SKM-1 (cell line): ENCODE results near the gene TM9SF4.

Source experiments
- DNase-seq: peaks from one replicate; lab custom pipeline; 2025; ENCODE audit not compliant: unreplicated experiment; lab: John Stamatoyannopoulos, UW

Gene TM9SF4, protein sequence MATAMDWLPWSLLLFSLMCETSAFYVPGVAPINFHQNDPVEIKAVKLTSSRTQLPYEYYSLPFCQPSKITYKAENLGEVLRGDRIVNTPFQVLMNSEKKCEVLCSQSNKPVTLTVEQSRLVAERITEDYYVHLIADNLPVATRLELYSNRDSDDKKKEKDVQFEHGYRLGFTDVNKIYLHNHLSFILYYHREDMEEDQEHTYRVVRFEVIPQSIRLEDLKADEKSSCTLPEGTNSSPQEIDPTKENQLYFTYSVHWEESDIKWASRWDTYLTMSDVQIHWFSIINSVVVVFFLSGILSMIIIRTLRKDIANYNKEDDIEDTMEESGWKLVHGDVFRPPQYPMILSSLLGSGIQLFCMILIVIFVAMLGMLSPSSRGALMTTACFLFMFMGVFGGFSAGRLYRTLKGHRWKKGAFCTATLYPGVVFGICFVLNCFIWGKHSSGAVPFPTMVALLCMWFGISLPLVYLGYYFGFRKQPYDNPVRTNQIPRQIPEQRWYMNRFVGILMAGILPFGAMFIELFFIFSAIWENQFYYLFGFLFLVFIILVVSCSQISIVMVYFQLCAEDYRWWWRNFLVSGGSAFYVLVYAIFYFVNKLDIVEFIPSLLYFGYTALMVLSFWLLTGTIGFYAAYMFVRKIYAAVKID

DNA sequence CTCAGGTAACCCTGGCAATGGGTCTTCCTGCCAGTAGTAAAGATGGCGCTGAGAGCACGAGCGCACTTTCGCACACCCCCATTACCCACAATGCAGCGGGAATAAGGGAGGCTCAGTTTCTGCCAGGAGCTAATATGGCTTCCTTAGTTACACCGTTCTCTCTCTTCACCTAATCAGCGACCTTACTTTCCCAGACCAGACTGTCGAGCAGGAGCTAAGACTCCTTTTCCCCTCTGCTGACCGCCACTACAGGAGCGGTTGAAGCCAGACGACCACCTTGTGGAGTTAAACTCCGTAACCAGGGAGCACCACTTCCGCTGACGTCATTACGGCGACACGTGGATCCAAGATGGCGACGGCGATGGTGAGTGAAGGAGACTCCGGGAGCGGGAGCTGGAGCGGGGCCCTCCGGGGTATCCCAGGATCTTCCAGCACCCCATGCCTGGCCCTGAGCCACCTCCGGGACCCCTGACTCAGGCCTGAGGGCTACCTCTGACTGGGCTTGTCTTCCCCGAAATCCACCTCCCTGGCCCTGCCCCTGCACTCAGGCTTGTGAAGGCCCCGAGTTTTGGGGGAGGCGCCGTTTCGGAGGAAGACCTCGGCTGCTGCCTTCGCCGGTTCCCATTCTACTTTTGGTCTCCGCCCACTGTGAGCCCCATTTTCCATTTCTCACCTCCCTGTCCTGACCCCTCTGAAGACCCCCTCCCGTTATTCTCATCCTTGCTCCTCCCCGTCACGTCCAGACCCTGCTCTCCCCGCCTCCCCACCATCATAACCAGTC, at the start of gene TM9SF4:
Gene TM9SF4 (plus strand): TSS at position 323 of the 781 bp plus-strand sequence. CDS start 27 bp downstream, at position 350.
- DNase-seq: peak; percentile 93

DNA sequence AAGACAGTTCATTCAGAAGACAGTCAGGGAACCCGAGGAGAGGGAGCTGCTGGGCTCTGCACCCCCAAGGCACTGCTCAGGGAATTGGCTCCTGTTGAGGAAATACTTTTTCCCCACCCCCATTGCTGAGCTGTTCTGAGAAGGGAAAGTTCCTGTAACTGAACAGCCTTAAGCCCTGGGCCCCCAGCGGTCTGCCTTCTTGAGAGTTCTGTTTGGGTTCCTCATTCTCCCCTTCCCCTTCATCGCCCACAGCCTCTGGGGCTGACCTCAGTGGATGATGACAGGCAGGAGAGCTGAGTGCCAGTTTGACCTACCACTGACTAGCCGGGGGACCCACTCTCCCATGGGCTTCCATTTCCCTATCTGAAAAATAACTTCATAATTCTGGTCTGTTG, 46.7 kb upstream of the TM9SF4 start:
- DNase-seq: peak; percentile 96

DNA sequence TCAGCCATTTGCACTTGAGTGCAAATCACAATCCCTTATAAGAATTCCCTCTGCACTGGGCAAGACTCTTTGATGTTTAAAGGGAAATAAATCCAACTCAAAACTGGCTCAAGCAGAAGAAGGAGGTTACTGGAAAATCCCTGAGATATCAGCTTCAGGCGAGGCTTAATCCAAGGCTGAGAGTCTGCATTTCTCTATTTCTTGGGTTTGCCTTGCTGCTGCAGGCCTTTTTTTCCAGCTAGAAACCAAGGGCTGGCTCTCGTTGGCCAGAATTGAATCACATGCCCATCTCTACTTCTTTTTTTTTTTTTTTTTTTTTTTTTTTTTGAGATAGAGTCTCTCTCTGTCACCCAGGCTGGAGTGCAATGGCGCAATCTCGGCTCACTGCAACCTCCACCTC, 45.8 kb upstream of the TM9SF4 start:
- DNase-seq: peak; percentile 45

GRCh38 chr20:32064667-32065066, 44.8 kb upstream of the TM9SF4 start:
- DNase-seq: no peak

GRCh38 chr20:32067234-32067821, 42.2 kb upstream of the TM9SF4 start:
- DNase-seq: peak; percentile 43

DNA sequence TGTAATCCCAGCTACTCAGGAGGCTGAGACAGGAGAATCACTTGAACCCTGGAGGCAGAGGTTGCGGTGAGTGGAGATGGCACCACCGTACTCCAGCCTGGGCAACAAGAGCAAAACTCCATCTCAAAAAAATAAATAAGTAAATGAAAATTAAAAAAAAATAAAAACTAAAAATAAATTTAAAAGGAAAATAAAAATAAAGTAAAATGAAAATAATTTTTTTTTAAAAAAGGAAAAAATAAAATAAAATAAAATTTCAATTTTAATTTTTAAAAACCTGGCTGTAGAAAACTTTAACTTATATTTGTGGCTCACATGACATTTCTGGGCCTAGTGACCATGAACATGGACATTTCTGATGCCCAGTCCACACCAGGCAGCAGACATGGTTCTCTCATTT, 41.3 kb upstream of the TM9SF4 start:
- DNase-seq: no peak

- no peak for DNase-seq
Measured at GRCh38 chr20:32069711-32070110, 39.8 kb upstream of the TM9SF4 start.

DNA sequence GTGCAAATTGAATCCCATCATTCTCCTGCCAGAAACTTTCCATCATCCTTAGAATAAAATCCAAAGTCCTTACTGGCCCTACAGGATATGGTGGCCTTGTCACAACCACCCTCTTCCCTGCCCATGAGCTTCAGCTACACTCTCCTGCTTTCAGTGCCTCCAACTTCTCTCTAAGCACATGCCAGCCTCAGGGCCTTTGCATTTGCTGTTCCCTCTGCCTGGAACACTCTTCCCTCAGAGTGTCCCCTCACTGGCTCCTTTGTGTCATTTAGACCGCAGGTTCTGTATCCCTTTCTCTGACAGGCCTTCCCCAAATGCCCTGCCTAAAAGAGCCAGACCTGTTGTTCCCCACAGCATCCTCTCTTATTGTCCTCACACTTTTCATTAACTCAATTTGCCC, 39.2 kb upstream of the TM9SF4 start:
- no peak for DNase-seq

DNA sequence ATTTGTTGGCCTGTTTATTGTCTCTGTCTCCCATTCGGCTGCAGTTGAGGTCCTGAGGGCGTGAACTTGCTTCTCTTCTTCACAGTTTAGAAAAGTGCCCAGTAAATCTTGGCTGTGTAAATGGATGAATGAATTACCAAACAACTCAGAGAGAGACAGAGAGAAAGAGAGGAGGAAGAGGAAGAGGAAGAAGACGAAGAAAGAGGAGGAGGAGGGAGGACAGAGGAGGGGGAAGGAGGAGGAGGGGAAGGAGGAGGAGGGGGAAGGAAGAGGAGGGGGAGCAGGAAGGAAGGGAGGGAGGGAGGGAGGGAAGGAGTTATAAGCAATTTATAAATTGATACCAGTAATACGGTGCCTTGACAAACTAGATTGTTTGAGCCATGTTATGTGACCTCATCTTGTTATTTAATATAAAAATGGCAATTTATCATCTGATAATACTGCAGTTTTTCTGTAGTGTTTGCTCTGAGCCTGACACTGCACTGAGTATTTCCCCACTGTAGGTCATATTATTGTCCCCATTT, 38.8 kb upstream of the TM9SF4 start:
- no peak for DNase-seq

- no peak for DNase-seq
Measured at GRCh38 chr20:32071395-32072167, 37.9 kb upstream of the TM9SF4 start.

GRCh38 chr20:32072168-32072750, 37.3 kb upstream of the TM9SF4 start:
- no peak for DNase-seq

DNA sequence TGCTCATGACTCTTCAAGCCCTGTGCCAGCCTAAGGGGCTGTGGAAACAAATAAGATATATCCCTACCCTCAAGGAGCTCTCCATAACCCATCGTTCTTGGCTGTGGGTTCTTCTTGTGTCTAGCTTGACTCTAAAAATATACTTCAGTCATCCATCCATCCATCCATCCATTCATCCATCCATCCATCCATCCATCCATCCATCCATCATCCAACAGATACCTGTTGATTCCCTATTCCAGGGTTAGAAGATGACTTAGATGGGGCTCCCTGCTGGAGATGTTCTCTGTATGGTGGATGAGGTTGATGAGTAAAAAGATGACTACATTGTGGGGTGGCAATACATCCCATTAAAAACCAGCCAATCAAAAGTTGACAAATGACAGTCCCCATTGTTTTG, 34.0 kb upstream of the TM9SF4 start:
- DNase-seq: no peak

- DNase-seq: no peak
Measured at GRCh38 chr20:32077190-32077589, 32.3 kb upstream of the TM9SF4 start.

DNA sequence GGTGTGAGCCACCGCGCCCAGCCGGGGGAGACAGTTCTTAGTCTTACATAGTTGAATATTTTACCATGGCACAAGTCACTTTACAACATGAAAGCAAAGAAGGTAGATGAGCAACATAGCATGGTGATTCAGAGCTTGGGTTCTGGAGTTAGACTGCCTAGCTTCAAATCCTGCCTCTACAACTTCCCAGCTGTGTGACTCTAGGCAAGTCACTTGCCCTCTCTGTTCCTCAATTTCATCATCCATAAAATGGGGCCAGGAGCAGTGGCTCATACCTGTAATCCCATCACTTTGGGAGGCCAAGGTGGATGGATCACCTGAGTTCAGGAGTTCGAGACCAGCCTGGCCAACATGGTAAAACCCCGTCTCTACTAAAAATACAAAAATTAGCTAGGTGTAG, 31.2 kb upstream of the TM9SF4 start:
- no peak for DNase-seq

GRCh38 chr20:32078791-32079190, 30.7 kb upstream of the TM9SF4 start:
- peak; percentile 55 for DNase-seq

DNA sequence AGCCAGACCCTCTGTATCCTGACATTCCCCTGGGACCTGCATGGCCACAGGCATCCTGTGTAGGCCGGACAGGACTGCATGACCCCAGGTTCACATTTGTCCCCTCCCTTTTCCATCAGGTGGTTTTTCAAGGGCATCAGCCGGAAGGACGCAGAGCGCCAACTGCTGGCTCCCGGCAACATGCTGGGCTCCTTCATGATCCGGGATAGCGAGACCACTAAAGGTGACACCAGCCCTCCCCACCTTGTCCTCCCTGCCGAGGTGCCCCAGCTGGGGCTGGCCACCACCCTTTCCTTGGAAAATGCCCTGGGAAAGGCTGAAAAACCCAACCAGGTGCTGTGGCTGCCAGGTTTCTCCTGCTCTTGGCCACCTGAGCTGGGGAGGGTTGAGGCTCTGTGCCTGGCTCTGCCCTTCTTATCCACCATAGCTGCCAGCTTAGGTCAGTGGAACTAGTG, 29.8 kb upstream of the TM9SF4 start:
- no peak for DNase-seq

DNA sequence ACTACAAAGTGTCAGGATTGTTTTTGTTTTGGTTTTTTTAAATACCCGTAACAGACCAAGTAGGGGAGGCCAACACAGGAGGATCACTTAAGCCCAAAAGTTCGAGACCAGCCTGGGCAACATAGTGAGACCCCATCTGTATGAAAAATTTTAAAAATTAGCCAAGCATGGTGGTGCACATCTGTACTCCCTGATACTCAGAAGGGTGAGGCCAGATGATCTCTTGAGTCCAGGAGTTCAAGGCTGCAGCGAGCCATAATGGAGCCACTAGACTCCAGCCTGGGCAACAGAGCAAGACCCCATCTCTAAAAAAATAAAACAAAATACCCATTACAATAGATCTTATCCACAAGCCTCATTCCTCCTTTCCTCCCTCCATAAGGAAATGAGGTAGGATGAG, 28.7 kb upstream of the TM9SF4 start:
- DNase-seq: no peak

DNA sequence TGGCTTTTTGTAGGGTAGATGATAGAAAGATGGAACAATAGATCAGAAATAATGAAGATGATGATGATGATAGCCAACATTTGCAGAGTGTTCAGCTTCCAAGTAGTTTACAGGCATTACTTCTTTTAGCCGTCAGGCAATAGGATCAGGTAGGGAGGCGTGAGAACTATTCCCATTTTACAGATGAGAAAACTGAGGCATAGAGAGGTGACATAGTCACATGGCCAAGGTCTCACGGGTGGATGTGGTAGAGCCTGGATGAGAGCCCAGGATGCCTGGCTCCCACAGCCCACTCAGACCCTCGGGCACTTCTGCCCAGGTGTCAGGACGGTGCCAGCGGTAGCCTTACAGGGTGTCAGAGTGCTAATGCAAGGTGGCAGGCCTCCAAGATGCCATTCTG, 26.0 kb upstream of the TM9SF4 start:
- no peak for DNase-seq

- no peak for DNase-seq
Measured at GRCh38 chr20:32087070-32087469, 22.4 kb upstream of the TM9SF4 start.

- DNase-seq: no peak
Measured at GRCh38 chr20:32088759-32089158, 20.8 kb upstream of the TM9SF4 start.
